GM23338 (cell line): ENCODE data around the gene NHLH2.

ENCODE experiments used
- CREB1 ChIP-seq: fragments of 250-450 bp; sonication (Bioruptor Pico); IDR thresholded peaks from 2 replicates; pipeline ENCODE4 v1.5.0; 2020; ENCODE audit warnings: low read depth, mild to moderate bottlenecking, moderate library complexity
- EZH2 ChIP-seq: fragments of 200-600 bp; sonication (generic); IDR thresholded peaks from one replicate; pipeline ENCODE4 v1.8.0; 2017; ENCODE audit warnings: antibody characterized with exemption, mild to moderate bottlenecking, low read depth; ENCODE audit not compliant: unreplicated experiment
- POLR2AphosphoS5 ChIP-seq: IDR thresholded peaks from 2 replicates; pipeline ENCODE4 v1.6.1; 2016; ENCODE audit warnings: antibody characterized with exemption, low read depth
- TF ChIP-seq, protein P1 (sequence below), 2 experiments: fragments of 200-600 bp in 1 of 2; sonication (generic) in 1 of 2; conservative IDR thresholded peaks; 2 replicates each; pipeline versions ENCODE4 v1.5.1 to v1.6.1; 2016 to 2017; ENCODE audit warnings: antibody characterized with exemption in 2 of 2, low read depth in 2 of 2, mild to moderate bottlenecking in 2 of 2, moderate library complexity in 1 of 2
- TF ChIP-seq, protein P2 (sequence below): IDR thresholded peaks from one replicate; pipeline ENCODE4 v1.6.1; 2018; ENCODE audit warnings: antibody characterized with exemption; ENCODE audit not compliant: unreplicated experiment

DNA sequence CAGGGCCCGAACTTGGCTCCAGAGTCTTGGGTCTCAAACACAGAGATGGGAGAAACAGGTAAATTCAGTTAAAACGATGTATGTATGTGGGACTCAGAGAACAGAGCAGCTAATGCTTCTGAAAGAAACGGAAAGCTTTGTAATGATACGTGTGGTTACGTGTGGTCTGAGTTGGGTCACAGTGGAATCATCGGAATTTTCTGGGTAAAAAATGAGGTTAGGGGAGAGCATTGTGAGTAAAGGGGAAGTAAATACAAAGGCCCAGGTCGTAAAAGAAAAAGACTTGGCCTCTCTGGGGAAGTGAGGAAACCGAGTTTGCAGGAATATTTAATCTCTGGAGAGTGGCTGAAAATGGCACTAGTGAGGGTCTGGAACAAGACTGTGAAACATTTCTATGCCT is 8.3 kb downstream of the NHLH2 start:
- TF ChIP-seq, protein P1, sequence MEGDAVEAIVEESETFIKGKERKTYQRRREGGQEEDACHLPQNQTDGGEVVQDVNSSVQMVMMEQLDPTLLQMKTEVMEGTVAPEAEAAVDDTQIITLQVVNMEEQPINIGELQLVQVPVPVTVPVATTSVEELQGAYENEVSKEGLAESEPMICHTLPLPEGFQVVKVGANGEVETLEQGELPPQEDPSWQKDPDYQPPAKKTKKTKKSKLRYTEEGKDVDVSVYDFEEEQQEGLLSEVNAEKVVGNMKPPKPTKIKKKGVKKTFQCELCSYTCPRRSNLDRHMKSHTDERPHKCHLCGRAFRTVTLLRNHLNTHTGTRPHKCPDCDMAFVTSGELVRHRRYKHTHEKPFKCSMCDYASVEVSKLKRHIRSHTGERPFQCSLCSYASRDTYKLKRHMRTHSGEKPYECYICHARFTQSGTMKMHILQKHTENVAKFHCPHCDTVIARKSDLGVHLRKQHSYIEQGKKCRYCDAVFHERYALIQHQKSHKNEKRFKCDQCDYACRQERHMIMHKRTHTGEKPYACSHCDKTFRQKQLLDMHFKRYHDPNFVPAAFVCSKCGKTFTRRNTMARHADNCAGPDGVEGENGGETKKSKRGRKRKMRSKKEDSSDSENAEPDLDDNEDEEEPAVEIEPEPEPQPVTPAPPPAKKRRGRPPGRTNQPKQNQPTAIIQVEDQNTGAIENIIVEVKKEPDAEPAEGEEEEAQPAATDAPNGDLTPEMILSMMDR (conservative IDR thresholded peaks at IDR 0.05; ENCODE audit: low read depth in 2 of 2) = no peak
- TF ChIP-seq CREB1 (CRISPR knock-in tag) = no peak
- TF ChIP-seq EZH2 = no peak
- TF ChIP-seq POLR2AphosphoS5 = no peak
- TF ChIP-seq, protein P2, sequence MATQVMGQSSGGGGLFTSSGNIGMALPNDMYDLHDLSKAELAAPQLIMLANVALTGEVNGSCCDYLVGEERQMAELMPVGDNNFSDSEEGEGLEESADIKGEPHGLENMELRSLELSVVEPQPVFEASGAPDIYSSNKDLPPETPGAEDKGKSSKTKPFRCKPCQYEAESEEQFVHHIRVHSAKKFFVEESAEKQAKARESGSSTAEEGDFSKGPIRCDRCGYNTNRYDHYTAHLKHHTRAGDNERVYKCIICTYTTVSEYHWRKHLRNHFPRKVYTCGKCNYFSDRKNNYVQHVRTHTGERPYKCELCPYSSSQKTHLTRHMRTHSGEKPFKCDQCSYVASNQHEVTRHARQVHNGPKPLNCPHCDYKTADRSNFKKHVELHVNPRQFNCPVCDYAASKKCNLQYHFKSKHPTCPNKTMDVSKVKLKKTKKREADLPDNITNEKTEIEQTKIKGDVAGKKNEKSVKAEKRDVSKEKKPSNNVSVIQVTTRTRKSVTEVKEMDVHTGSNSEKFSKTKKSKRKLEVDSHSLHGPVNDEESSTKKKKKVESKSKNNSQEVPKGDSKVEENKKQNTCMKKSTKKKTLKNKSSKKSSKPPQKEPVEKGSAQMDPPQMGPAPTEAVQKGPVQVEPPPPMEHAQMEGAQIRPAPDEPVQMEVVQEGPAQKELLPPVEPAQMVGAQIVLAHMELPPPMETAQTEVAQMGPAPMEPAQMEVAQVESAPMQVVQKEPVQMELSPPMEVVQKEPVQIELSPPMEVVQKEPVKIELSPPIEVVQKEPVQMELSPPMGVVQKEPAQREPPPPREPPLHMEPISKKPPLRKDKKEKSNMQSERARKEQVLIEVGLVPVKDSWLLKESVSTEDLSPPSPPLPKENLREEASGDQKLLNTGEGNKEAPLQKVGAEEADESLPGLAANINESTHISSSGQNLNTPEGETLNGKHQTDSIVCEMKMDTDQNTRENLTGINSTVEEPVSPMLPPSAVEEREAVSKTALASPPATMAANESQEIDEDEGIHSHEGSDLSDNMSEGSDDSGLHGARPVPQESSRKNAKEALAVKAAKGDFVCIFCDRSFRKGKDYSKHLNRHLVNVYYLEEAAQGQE = no peak
